ENCODE measurements around the gene TSPAN9. TPM values are rescaled to one million over a fixed set of nuclear protein-coding genes. Genes with fewer than 3 reads are reported as not detected.

The TSPAN9 gene
- total and polyA plus RNA-seq, 9 donors: 24.9 to 72.3 (median 55.7) TPM

DNA sequence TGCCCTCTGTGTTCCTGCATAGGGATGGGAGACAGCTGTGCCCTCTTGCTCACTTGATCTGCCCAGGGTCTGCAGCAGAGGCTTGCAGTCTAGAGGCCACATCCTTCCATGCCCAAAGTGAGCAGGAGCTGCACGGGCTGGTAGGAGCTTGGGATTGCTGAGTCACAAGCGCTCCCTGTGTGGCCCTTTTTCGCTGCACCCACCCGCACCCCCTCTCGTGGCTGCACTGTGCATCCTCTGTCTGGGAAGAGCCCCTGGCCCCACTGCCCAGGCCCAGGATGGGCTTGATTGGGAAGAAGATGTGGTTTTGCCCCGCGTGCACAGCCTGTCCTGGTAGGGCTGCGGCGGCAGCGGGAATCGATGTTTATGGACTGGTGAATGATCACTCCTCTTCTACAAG, 192.4 kb downstream of the TSPAN9 start:
- Histone ChIP-seq H3K4me1 (ENCODE audit: insufficient read depth) (no peaks in the 10 kb centered on the region), H3K36me3 (no peaks in the 10 kb centered on the region), H3K4me3 (no peak overlapping the region), H3K27ac (no peak overlapping the region), H3K27me3 (no peaks in the 10 kb centered on the region), H3K9me3 (no peaks in the 10 kb centered on the region)
- WGBS, 3 donors: 73 to 83% (median 73%) methylated on average over 11 of the region's 11 CpGs
- intact Hi-C loops (cut with DNase I): no loop called here
- TF ChIP-seq, protein P1, sequence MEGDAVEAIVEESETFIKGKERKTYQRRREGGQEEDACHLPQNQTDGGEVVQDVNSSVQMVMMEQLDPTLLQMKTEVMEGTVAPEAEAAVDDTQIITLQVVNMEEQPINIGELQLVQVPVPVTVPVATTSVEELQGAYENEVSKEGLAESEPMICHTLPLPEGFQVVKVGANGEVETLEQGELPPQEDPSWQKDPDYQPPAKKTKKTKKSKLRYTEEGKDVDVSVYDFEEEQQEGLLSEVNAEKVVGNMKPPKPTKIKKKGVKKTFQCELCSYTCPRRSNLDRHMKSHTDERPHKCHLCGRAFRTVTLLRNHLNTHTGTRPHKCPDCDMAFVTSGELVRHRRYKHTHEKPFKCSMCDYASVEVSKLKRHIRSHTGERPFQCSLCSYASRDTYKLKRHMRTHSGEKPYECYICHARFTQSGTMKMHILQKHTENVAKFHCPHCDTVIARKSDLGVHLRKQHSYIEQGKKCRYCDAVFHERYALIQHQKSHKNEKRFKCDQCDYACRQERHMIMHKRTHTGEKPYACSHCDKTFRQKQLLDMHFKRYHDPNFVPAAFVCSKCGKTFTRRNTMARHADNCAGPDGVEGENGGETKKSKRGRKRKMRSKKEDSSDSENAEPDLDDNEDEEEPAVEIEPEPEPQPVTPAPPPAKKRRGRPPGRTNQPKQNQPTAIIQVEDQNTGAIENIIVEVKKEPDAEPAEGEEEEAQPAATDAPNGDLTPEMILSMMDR (IDR thresholded peaks at IDR 0.05): no peak
- TF ChIP-seq EP300 (IDR thresholded peaks at IDR 0.05): no peak
- TF ChIP-seq POLR2A (IDR thresholded peaks at IDR 0.05): no peak
- DNase-seq: no peak

DNA sequence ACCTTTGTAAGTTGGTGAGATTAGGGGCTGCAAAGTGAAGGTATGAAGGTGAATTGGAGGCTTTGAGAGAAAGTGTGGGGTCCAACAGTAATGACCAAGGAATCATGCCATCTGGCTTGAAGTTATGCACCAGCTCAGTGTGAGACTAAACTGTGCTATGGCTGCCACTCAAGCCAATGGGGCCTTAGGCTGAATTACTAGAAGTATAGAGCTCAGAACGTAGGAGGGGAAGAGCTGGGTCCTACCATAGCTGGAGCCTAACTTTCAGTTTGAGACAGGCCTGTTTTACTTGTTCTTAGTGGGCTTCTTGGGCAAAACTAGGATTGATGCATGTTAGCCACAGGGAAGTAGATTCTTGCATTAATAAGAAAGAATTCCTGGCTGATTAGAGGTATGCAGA, 194.0 kb downstream of the TSPAN9 start:
- Histone ChIP-seq H3K9me3 (no peaks in the 10 kb centered on the region), H3K27me3 (no peaks in the 10 kb centered on the region), H3K36me3 (no peaks in the 10 kb centered on the region), H3K4me1 (ENCODE audit: insufficient read depth) (no peaks in the 10 kb centered on the region), H3K4me3 (no peak overlapping the region), H3K27ac (no peak overlapping the region)
- WGBS, 3 donors: 89 to 95% (median 92%) methylated on average over 1 of the region's 1 CpG
- intact Hi-C loops (cut with DNase I): loop anchor here in 2 of 4 donors (5.0 to 10.0 kb wide), 4 partner anchors 66 to 196 kb away; partner anchors contain the start of gene TSPAN9 (in 2 of the 2)
- TF ChIP-seq, protein P1 (IDR thresholded peaks at IDR 0.05): no peak
- TF ChIP-seq POLR2A (IDR thresholded peaks at IDR 0.05) (no peak), EP300 (IDR thresholded peaks at IDR 0.05) (no peak)
- no peak for DNase-seq

DNA sequence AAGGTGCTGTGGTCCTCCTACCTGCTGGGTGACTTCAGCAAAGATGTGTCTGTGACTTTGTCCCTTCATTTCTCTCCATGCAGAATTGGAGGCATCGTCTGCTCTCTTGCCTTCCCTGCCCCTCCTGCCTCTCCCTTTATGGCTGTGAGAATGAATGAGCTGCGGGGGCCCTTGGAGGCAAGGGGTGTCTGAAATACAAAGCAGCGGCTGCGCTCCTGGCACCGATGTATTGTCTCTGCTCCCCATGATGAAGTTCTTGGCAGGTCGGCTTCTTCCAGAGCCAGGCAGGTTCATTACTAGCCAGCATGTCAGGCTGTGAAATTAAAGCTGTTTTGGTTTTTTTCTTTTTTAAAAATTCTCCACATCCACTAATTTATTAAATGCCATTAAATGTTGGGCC, 194.5 kb downstream of the TSPAN9 start:
- Histone ChIP-seq H3K36me3 (no peaks in the 10 kb centered on the region), H3K27ac (no peak overlapping the region), H3K27me3 (no peaks in the 10 kb centered on the region), H3K4me1 (ENCODE audit: insufficient read depth) (no peaks in the 10 kb centered on the region), H3K4me3 (no peak overlapping the region), H3K9me3 (no peaks in the 10 kb centered on the region)
- WGBS, 3 donors: 62 to 81% (median 73%) methylated on average over 6 of the region's 6 CpGs
- intact Hi-C loops (cut with DNase I): loop anchor here in 2 of 4 donors (5.0 to 10.0 kb wide), 4 partner anchors 67 to 197 kb away; partner anchors contain the start of gene TSPAN9 (in 2 of the 2)
- no peak for DNase-seq
- TF ChIP-seq, protein P1 (IDR thresholded peaks at IDR 0.05): no peak
- TF ChIP-seq POLR2A (IDR thresholded peaks at IDR 0.05) (no peak), EP300 (IDR thresholded peaks at IDR 0.05) (no peak)

DNA sequence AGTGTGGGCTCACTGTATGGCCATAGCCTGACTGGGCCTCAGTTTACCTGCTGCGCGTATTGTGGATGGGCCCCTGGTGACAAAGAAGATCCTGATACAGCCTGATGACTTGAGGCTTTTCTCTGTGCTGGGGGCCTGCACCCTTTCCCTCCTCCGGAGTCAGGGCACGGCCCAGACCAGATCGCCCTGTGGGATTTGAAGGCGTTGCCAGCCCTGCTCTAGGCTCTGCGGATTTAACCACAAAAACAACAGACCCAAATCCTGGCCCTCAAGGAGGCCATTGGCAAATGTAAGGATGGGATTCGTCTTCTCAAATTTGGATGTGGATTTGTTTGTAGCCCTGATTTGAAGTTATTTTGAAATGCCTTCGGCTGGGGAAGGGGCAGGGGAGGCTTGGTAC, 195.8 kb downstream of the TSPAN9 start:
- Histone ChIP-seq H3K9me3 (no peaks in the 10 kb centered on the region), H3K27me3 (no peaks in the 10 kb centered on the region), H3K27ac (no peak overlapping the region), H3K36me3 (no peaks in the 10 kb centered on the region), H3K4me3 (no peak overlapping the region), H3K4me1 (ENCODE audit: insufficient read depth) (no peaks in the 10 kb centered on the region)
- TF ChIP-seq EP300 (IDR thresholded peaks at IDR 0.05) (no peak), POLR2A (IDR thresholded peaks at IDR 0.05) (no peak)
- TF ChIP-seq, protein P1 (IDR thresholded peaks at IDR 0.05): no peak
- no peak for DNase-seq
- 87 to 95% (median 90%) methylated on average over 9 of the region's 9 CpGs for WGBS, 3 donors
- intact Hi-C loops (cut with DNase I): loop anchor here in 2 of 4 donors (5.0 to 10.0 kb wide), 4 partner anchors 68 to 198 kb away; partner anchors contain the start of gene TSPAN9 (in 2 of the 2)
